Right lobe of liver (tissue), 6 donors: Measurements from ENCODE around the gene USP11. TPM values are rescaled to one million over a fixed set of nuclear protein-coding genes. Genes with fewer than 3 reads are reported as not detected.

ENCODE experiments used
- ATAC-seq, 4 donors: fragments of 200-7000 bp; cut with Tn5 transposase; one replicate each; pipeline ENCODE4 v1.9.1; 2020; ENCODE audit warnings: mild to moderate bottlenecking in 4 of 4, moderate library complexity in 4 of 4
- DNase-seq, 3 donors: peaks; one replicate each; pipeline ENCODE4 v3.0.0-alpha.2; 2020
- H3K27ac ChIP-seq, 3 donors: fragments of 200-600 bp; one replicate each; pipeline ENCODE4 v1.8.0; 2022
- H3K27me3 ChIP-seq, 2 donors: fragments of 200-600 bp; one replicate each; pipeline ENCODE4 v1.8.0; 2022
- H3K36me3 ChIP-seq, 4 donors: fragments of 200-600 bp; sonication (generic) in 1 of 4; one replicate each; pipeline versions ENCODE4 v1.5.1 to v1.8.0; 2017 to 2022; ENCODE audit warnings: control low read depth in 1 of 4
- H3K4me1 ChIP-seq, 4 donors: fragments of 200-600 bp; sonication (generic) in 1 of 4; one replicate each; pipeline versions ENCODE4 v1.5.1 to v1.8.0; 2017 to 2022; ENCODE audit warnings: control low read depth in 1 of 4
- H3K4me3 ChIP-seq, 3 donors: fragments of 200-600 bp; one replicate each; pipeline ENCODE4 v1.8.0; 2022
- H3K9me3 ChIP-seq, 4 donors: fragments of 200-600 bp; sonication (generic) in 1 of 4; one replicate each; pipeline versions ENCODE4 v1.5.1 to v1.8.0; 2017 to 2022; ENCODE audit warnings: control low read depth in 1 of 4
- CTCF ChIP-seq, 4 donors: fragments of 200-600 bp in 3 of 4; fragments of 450-650 bp in 1 of 4; IDR thresholded peaks; one replicate each; pipeline versions ENCODE4 v1.5.1 to v1.8.0; 2016 to 2022; ENCODE audit warnings: antibody characterized with exemption in 4 of 4, mild to moderate bottlenecking in 2 of 4
- POLR2A ChIP-seq: fragments of 450-650 bp; IDR thresholded peaks from one replicate; pipeline ENCODE4 v1.6.1; 2017; ENCODE audit warnings: antibody characterized with exemption, mild to moderate bottlenecking
- WGBS: methylation state at CpG from one replicate; pipeline ENCODE4 v1.1.6; 2018; ENCODE audit warnings: low coverage, low lambda C conversion rate; ENCODE audit not compliant: insufficient coverage; ENCODE audit errors: missing lambda C conversion rate; 5-methylcytosine and 5-hydroxymethylcytosine counted together
- intact Hi-C, 2 donors: fragments of 100-400 bp; cut with DNase I; formaldehyde crosslinking; loops; one replicate each; pipeline versions ENCODE4 v1.11.2 to v1.14.1; 2022
- total RNA-seq, 6 experiments: library from RNA; depleted of rRNA in 2 of 6; stranded (reverse); fragments of >200 nt in 2 of 6; fragmentation: NEBNext Ultra II Directional in 3 of 6; extraction: Animal tissue kit (Norgen Biotek cat#: 25700) in 3 of 6; gene quantifications; one replicate each; pipeline versions ENCODE4 v1.1.0 to v1.2.4, GENCODE V29; 2016 to 2023
- donor health status: DM: no; HTN: yes; CAD: no.
- donor health status: DM: no; HTN: no; CAD: no.
- donor health status: DM: no; HTN: no; CAD: no.
- donor health status: DM: no; HTN: yes; CAD: no.
- donor health status: DM: no; HTN: yes; CAD: no.

USP11 gene
- total RNA-seq, 6 experiments from 2014 or later: 7.1 to 14.7 (median 11.4) TPM

DNA sequence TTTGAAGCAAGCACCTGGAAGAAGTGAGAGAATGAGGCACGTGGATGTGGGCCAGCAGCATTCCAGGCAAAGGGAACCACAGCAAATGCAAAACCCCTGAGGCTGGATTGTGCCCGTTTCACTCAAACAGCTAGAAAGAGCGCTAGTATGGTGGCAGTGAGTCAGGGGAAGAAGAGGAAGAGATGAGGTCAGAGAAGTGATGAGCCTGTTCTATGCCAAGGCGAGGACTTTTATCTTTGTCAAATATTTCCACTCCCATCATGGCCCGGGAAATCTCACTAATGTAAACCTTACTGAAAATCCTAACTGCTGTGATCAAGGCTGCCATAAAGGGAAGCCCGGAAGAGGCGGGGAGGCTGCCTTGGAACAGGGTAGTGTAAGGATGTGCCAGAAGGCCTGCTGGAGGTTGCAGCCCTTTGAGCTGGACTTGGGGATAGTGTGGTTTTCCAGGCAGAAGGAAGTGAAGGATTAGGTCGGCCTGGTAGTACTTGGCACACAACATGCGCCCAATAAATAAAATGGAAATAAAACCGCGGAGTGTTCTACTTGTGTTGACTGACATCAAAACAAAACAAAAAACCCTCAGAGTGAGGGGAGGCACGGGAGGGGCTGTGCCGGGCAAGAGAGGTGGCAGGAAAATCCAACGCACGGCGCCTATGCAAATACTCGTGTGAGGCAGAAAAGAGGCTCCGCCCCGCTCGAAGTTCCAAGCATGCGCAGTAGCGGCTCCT is 15.5 kb upstream of the USP11 start:
- Histone ChIP-seq H3K4me1 (peaks cover 0 to 13% (median 0%) of the 10 kb centered on the region in 4 donors), H3K9me3 (no peaks in the 10 kb centered on the region), H3K4me3 (peak overlapping the region in 2 of 3 donors; percentile 92 to 98), H3K27me3 (no peaks in the 10 kb centered on the region), H3K36me3 (peaks cover 4 to 37% (median 19%) of the 10 kb centered on the region in 4 donors), H3K27ac (peak overlapping the region; percentile 48 to 60 (median 58))
- ATAC-seq (peak; percentile 0 to 14 (median 2)), DNase-seq (peak in 1 of 3 donors; percentile 59)
- no peak for TF ChIP-seq POLR2A
- no peak for TF ChIP-seq CTCF (IDR thresholded peaks at IDR 0.05)
- intact Hi-C loops: no loop called here
- 17% methylated on average over 21 of the region's 22 CpGs for WGBS

DNA sequence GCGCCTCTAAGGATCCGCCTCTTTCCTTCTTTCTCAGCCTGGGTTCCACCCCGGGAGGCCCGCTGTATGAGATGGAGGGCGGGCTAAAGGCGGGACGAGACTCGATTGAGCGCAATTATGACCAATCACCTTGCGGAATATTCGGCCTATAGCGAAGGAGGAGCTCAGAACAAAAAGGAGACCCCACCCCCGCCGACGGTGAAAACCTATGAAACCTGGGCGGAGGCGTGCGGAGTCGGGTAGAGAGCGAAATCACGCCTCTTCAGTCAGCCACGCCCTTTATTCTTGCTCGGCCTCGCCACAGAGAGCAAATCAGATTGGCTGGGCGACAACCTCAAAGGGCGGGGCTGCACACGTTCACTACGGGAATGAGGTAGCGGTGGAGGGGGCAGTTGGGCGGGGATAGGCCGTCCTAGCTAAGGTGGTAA is 14.9 kb upstream of the USP11 start:
- TF ChIP-seq POLR2A (no peak), CTCF (IDR thresholded peaks at IDR 0.05) (no peak)
- Histone ChIP-seq H3K27ac (peak overlapping the region; percentile 89 to 99 (median 96)), H3K27me3 (no peaks in the 10 kb centered on the region), H3K4me3 (peak overlapping the region; percentile 92 to 98 (median 92)), H3K36me3 (peaks cover 0 to 31% (median 15%) of the 10 kb centered on the region in 4 donors), H3K4me1 (peaks cover 0 to 13% (median 0%) of the 10 kb centered on the region in 4 donors), H3K9me3 (no peaks in the 10 kb centered on the region)
- ATAC-seq (peak; percentile 83 to 92 (median 87)), DNase-seq (peak; percentile 97 to 99 (median 97))
- intact Hi-C loops: no loop called here
- WGBS: 4% methylated on average over 20 of the region's 31 CpGs

DNA sequence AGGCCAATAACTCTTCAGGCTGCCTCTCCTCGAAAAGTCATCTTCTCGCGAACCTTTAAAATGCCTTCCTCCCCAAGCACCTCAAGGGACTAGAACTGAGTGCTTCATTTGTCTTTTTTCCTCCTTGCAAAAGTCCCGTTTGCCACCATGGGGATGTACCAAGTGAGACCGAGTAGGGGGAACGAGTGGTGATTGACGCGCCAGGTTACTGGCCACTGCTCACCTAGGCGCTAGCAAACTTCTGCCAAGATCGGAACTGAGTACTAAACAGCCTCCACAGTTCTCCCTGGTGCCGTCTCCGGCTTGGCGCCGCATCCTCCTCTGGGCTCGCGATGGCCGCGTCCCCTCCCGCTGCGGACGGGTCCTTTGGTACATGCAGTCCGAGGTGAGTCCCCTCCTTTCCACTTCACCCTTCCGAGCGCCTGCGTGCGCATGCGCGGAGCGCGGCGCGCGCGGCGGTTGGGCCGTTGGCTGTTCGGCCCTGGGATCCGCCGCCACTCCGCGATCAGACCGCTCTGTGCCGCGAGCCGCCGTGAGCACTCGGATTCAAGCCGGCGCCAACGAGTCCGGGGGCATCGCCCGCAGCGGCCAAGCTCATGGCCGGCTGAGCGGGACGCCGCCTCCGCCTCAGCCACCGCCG is 14.4 kb upstream of the USP11 start, which contains the start of gene CDK16:
TSS of gene CDK16 (plus strand) at position 402 of the 640 bp plus-strand sequence. CDS start 4,877 bp downstream, outside the sequence.
- Histone ChIP-seq H3K4me3 (peak within 1 kb of the TSS; percentile 92 to 98 (median 92)), H3K27ac (peak within 1 kb of the TSS; percentile 89 to 99 (median 96)), H3K9me3 (no peaks in the 10 kb centered on the region), H3K36me3 (peaks cover 0 to 30% (median 11%) of the 10 kb centered on the region in 4 donors), H3K4me1 (peaks cover 0 to 13% (median 0%) of the 10 kb centered on the region in 4 donors), H3K27me3 (no peaks in the 10 kb centered on the region)
- WGBS: 6% methylated on average over 9 of the region's 61 CpGs
- DNase-seq: peak; percentile 81 to 89 (median 84)
- ATAC-seq: peak; percentile 64 to 75 (median 70)
- intact Hi-C loops: no loop called here
- TF ChIP-seq POLR2A (peak; percentile 88), CTCF (IDR thresholded peaks at IDR 0.05) (no peak)

GRCh38 chrX:47218920-47219815 is 13.6 kb upstream of the USP11 start:
- Histone ChIP-seq H3K4me1 (peaks cover 0 to 13% (median 0%) of the 10 kb centered on the region in 4 donors), H3K27me3 (no peaks in the 10 kb centered on the region), H3K4me3 (peak overlapping the region; percentile 92 to 98 (median 92)), H3K27ac (peak overlapping the region; percentile 89 to 99 (median 96)), H3K36me3 (peaks cover 0 to 24% (median 9%) of the 10 kb centered on the region in 4 donors), H3K9me3 (no peaks in the 10 kb centered on the region)
- WGBS: 28% methylated on average over 19 of the region's 60 CpGs
- intact Hi-C loops: no loop called here
- TF ChIP-seq CTCF (IDR thresholded peaks at IDR 0.05) (no peak), POLR2A (peak; percentile 39)
- DNase-seq (peak; percentile 61 to 69 (median 62)), ATAC-seq (no peak)
